Measurements from ENCODE around the gene RAI14.

RAI14 gene

DNA sequence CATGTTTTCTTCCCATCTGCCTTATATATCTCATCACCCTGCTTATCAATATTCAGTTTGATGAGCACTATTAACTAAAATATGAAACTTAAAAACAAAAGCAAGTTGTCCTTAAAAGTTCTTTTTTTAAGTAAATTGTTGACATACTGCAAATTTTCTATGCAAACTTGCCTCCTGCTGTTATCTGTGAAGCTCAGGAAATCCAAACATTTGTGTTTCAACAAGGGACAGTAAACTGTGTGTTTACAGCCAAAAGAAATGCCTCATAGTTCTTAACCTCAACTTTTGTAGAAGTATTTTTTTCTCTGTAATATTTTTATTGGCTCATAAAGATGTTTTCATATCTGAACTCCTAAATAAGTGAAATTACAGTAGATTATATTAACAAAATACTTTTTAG lies 175.2 kb downstream of the RAI14 start:
- DNase-seq = no peak

DNA sequence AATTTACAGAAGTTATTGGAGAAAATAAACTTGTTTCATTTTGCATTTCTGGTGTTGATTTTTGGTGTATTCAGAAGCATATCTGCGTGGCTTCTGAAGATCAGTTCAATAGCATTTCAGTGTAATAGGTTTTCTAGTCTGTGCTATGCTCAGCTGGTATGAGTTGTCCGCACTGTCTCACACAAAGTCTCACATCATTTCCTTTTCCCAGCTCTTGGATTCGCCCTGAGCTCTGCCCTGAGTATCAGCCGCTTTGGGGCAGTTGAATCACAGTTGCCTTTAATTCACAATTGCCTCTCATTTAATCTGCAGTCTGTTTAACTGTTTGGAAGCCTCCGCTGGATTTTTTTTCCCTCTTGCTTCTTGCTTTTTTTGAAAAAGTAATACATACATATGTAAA lies 176.4 kb downstream of the RAI14 start:
- DNase-seq = no peak

DNA sequence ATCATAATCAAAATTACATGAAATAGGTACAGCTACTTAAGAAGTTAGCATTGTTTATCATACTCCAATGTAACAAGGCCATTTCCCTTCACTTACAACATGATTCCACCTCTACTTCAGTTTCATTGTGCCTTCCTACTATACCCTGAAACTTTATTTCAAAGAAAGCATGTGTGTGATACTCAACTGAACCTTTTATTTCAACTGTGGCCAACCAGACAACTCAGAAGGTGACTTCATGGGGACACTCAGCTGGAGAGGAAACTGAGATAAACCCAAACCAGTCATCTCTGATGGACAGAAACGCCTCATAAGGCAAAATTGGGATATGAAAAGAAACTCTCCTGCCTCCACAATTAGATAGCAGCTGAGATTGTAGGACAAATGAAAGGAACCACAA lies 177.0 kb downstream of the RAI14 start:
- DNase-seq = no peak

DNA sequence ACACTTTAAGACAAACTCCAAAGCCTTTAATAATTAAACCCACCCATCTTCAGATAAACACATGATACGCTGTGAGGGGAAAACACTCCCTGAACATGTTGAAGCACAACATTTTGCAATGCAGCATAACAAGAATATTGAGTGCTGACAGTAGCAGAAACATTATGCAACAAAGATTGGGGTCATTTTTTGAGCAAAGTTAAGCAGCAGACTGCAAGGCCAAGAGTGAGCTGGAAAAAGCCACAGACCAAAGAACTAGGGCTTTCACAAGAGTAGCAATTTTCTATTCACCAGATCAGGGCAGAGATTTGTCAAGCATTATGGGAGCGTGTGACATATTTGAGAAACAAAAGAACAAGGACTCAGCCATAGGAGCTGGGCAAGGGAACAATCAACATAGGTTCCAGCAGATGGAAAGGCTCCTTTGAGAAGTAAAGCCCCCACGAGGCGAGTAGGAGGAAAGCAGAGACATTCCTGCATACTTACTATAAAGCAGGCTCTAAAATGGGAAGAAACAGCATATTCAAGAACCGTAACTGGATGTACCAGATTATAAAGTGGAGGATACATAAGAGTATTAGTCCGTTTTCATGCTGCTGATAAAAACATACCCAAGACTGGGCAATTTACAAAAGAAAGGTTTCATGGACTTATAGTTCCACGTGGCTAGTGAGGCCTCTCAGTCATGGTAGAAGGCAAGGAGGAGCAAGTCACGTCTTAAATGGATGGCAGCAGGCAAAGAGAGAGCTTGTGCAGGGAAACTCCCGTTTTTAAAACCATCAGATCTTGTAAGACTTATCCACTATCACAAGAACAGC lies 178.1 kb downstream of the RAI14 start:
- DNase-seq = no peak

DNA sequence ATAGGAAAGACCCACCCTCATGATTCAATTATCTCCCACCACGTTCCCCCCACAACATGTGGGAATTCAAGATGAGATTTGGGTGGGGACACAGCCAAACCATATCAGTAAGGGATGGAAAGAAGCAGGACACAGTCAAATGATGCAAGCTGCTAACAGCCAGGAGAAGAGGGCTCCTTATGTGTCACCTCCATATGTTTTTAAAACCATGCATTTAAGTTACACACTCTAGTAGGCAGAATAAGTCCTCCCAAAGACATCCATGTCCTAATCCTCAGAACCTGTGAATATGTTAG lies 178.6 kb downstream of the RAI14 start:
- no peak for DNase-seq

DNA sequence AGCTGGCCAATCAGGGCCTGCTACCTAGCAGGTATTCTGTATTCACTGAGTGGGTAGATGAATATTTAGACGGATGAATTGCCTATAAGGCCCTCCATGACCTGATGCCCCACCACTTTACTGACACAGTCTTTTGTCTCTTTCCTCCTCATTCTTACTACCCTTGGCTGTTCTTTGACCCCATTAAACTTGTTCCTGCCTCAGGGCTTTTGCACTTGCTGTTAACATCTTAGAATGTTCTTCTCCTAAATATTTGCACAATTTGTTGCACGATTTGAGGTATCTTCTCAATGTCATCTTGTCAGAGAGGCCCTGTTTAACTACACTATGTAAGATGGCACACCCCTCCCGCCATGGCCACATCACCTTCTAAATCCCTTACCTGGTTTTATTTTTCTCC lies 179.5 kb downstream of the RAI14 start:
- DNase-seq = no peak

DNA sequence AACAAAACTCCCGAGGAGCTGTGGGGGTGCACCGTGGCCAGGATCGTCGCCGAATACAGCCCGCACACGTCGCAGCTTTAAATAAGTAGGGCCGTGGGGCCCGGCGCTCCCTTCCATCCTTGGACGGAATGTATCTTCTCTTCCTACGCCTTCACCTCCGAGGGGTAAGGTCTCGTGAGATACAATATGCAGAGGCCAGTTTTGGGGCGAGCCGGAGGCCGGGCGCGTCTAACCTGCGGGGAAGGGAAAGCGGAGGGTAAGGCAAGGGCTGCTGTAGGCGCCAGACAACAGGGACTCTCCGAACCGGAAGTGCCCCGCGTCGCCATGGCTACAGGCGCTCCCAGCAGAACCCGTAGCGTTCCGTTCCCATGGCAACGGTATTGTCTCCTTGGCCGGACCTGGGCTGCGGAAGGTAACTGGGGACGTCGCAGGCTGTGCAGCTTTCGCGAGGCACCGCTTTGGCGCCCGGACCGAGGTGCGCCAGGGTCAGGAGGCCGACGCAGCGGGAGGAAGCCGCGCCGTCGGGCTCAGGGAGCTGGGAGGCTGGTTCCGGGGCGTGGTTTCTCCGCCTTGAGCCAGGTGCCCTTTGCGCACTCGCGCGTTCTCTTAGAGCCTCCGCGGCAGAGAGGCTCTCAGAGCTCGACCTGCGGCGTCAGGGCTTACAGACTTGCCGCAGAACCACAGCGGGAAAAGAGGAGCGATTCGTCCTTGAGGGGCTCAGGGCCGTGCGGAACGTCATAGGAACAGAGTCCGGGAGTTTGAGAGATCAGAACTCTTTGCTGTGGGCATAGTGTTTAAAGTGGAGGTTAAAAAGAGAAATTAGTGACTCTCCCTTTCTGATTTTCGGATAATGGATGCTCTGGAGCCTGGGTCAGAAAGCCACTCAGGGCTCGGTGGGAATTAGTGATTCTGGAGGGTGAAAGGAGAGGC lies 182.9 kb downstream of the RAI14 start, which contains the start of gene TTC23L:
Gene TTC23L, plus strand, starts transcription at position 380 of the 930 bp plus-strand sequence. CDS start 1,508 bp downstream, outside the sequence.
- peak; percentile 89 for DNase-seq

DNA sequence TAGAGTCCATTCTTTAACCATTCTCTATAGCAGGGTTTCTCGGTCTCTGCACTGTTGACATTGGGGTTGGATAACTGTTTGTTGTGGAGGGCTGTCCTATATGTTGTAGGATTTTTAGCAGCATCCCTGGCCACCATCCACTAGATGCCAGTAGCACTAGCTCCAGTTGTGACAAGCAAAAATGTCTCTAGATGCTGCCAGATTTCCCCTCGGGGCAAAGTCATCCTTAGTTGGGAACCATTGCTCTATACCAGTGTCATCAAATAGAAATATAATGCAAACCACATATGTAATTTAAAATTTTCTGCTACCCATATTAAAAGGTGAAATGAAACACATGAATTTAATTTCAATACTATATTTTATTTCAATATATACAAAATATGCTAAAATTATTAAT lies 185.7 kb downstream of the RAI14 start:
- DNase-seq = no peak

DNA sequence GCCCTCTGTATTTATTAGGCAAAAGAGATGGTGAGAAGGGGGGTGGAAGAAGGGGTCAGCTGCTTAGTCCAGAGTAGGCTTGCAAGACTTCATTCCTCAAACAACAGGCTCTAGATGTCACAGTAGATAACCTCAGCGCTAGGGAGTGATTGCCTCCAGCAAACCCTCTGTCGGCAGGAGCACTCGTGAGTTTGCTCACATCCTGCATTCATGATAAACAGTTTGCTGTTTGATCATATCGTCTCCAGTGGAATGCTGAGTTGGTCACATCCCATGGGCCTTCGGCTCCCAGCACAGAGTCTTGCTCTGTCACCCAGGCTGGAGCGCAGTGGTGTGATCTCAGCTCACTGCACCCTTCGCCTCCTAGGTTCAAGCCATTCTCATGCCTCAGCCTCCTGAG lies 186.4 kb downstream of the RAI14 start:
- DNase-seq = no peak

DNA sequence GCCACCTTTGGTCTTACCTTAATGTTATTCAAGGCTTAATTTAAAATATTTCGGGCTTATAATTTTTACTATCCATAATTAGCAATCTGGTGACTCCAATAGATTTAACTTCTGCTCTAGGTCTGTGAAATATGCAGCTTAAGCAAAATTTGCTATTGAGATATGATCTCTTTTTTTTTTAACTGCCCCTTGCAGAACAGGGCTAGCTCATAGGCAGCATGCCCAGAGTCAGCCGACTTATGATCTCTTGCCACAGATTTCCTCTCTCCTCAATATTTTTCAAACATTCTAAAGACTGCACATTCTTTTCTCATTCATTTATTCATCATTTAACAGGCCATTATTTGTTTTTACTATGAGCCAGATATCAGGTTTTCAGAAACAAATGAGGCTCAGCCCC lies 187.4 kb downstream of the RAI14 start:
- no peak for DNase-seq

DNA sequence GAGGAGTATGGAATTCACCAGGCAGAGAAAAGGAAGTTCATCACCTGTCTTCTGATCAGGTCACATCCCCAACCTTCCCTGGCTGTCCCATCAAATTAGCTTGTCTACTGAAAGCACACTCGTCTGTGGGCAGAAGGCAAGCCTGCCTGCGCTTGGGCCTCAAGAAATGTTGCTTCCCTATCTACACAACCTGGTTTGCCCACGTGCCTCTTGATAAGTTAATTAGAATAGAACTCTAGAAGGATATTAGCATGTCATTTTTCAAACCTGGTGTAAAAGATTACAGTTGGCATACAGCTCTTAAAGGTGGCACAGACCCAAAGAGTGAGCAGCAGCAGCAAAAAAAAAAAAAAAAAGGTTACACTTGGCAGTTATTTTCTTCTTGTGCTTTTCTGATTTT lies 188.0 kb downstream of the RAI14 start:
- DNase-seq = no peak

DNA sequence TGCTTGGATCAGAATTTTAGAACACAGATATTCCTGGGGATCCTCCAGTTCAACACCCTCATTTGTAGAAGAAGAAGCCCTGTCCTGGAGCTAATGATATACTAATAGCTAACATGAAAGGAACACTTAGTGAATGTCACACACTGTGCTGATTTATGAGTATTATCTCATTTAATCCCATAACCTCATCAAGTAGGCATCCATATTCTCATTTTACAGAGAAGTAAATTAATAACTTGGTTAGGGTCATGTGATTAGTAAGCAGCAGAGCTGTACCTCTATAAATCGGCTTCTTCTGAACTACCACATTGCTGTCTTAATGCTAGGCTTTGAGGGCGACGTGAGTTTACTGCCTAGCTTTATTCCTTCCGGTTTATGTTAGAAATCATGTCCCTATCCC lies 188.9 kb downstream of the RAI14 start:
- no peak for DNase-seq

DNA sequence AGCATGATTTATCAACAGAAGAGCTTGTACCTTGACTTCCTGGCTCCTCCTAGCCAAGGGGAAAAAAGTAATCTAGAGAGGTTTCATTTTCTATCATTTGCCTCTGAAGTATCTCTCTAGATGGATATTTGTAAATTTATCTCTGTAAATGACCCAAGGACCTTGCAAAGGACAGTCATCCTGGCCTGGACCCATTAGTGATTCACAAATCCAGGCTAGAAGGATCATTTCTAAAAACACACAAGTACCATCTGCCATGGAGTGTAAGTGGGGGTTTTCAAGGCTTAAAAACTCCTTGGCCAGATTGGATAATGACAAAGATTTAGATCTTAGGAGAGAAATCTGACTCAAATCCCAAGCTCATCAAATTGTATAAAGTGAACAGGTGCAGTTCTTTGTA lies 190.9 kb downstream of the RAI14 start:
- DNase-seq = no peak

DNA sequence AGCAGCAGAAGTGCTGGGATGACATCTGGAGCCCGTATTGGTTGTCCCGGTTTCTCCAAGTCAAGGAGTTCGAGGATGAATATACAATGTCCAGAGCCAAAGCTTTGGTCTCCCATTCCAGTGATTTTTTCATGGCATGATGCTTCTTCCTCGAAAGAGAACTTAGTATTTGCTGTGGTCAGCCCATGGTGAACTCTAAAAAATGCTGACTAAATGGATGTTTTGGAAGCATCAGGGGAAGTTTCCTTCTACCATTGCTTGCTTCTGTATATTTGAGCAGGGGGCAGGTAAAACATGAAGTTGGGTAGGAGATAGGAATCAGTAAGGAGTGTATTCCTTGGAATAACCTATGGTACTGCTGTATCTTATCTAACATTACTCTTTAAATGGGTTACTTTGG lies 191.4 kb downstream of the RAI14 start:
- DNase-seq = no peak

DNA sequence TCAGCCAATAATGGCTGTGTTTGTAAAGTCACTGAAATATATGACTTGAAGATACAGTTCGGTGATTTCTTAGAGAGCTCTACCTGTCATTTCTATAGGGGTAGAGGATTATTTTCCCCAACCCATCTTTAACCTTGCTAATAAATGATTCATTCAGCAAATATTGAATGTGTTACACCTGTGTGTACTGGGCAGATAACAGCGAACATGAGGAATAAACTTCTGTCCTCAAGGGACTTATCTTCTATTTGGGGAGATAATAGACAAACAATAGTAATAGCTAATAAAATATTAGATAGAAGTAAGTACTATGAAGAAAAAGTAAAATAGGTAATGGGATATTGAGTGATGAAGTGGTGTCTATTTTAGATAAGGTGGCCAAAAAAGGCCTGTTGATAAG lies 192.1 kb downstream of the RAI14 start:
- no peak for DNase-seq

DNA sequence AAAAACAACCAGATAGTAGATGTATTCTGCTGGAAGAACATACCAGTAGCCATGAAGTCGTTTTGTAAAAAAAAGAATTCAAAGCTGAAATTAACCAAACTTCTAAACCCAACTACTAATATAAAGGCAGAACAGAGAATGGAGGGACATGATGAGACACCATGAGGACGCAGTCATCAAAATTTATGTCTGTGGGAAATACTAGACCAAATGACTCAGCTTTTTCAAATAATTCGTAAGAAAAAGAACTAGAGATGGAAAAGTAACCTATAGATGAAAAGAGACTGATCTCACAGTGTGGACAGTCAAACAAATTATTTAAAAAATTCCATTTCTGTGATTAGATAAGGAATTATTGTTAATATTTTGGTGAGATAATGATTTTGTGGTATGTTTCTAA lies 193.1 kb downstream of the RAI14 start:
- DNase-seq = no peak

DNA sequence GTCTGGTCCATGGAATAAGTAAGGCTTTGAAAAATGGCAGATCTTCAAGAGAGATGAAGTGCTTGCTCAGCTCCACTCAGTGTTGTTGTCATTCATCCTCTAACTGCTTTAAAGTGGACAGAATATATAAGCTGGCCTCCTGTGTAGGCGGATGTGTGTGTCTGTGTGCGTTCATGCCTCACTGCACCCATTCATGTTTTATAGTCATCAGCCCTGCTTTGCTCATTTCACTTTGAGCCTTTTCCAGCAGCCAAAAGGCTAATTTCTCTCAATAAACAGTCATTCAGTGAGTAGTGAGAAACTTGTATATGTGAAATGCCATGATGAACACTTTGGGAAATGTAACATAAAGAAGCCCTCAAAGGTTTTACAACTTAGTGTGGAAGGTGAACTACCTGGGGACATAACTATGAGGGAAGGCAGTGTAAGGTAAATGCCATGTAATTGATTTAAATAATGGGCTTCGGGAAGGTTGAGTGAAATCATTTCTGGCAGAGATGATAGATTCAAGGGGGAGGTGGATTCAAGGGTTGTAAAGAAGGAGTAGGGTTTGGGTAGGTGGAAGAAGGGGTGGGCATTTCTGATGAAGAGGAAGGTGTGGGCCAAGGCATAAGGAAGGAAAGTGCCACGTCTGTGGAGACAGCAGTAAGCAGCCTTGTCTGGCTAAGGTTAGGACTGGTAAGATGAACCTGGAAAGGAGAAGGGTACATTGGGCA lies 198.5 kb downstream of the RAI14 start:
- no peak for DNase-seq

DNA sequence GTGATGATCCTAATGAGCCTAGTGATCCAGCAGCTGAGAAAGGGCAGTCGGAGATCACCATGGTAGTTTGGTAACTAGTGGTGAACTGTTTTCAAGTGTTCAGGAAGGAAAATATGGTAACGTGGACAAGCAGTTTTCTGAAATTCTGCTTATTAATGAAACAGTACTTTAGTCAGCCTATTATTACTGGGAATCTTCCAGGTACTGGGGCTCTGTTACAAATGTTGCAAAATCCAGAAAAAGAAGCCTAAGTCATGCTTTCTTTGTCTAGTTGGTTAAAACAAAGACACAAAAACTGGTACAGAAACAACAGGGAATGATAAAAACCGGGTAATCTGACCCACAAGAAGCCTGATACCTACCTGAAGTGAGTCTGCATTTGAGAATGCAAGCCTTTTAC lies 201.0 kb downstream of the RAI14 start:
- DNase-seq = no peak

DNA sequence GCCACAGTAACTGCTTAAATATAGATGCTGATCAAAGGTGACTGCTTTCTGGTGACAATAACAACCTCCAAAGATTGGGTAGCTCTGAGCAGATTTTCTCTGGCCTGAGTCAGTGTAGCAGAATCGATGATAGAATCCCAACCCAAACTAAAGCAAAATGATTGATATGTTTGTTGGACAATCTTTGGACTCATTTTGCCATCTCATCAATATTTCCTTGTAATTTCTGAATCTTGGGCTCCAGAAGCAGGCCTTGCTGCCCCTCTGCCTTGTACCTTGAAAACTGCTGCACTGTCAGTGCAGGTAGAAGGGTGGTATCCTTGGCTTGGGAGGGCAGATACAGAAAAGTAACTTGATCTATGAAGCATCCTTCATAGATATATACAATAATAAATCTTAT lies 201.8 kb downstream of the RAI14 start:
- no peak for DNase-seq

DNA sequence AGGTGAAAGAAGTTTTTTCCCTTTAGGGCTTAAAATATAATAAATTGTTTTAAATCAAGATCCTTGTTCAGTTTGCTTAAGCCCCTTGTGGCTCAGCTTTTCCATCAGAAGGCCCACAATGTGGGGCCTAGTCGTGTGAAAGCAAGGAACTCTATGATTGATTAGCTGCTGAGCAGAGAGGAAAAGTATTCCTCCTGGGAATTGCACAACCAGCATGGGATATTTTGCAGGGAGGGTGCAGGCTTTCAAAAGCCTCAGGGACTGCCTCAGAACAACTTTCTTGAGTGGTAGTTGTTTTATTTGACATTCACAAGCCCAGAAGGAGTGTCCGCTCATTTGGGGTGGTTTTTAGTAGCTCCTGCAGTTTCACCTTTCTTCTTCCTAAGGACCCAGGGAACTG lies 202.7 kb downstream of the RAI14 start:
- no peak for DNase-seq

DNA sequence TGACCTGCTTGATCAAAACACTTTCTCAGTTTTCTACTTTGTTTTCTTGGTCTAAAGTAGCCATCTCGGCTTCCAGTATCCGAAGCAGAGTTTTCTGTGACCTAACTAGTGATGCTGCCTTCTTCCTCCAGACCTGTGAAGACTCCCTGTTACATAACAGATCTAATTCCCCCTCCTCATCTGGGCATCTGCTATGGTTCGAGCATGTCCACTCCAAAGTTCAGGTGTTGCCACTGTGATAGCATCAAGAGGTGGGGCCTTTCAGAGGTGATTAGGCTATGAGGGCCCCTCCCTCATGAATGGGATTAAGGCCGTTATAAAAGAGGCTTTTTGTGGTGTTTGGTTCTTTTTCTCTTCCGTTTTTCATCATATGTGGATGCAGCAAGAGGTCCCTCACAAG lies 203.1 kb downstream of the RAI14 start:
- no peak for DNase-seq

DNA sequence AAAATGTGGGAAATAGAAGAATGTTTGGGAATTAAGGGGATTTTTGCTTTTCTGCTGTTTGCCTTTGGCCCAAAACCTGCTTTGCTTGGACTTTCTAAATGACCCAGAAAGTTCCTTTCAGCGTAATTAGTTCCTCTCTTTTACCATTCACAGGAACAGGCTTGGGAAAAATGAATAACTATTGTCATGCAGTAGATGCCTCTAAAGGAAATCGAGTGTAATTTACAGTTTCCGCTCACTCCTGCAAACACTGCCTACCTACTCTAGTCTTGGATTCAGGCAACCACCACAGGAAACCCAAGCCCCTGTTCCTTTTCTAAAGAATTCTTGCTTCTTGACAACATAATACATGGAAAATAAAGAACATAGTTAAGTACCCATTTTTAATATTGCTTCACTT lies 207.8 kb downstream of the RAI14 start:
- DNase-seq = no peak

DNA sequence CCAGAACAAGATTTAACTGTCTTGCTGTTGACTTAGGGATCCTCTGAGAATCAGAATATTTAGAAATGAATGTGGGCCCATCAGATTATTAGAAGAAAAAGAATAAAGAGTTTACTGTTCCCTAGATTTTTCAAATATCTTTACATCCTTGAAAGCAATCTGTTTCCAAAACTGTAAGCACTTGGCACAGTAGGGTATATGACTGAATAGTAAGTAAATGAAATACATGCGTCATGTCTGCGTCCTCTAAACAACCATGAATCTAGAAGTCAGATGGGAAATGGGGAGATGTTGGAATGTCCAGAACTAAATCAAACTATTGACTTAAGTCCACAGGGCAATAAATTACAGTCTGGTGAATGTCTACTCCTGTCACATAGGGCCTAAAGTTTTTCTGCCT lies 209.0 kb downstream of the RAI14 start:
- DNase-seq = no peak

DNA sequence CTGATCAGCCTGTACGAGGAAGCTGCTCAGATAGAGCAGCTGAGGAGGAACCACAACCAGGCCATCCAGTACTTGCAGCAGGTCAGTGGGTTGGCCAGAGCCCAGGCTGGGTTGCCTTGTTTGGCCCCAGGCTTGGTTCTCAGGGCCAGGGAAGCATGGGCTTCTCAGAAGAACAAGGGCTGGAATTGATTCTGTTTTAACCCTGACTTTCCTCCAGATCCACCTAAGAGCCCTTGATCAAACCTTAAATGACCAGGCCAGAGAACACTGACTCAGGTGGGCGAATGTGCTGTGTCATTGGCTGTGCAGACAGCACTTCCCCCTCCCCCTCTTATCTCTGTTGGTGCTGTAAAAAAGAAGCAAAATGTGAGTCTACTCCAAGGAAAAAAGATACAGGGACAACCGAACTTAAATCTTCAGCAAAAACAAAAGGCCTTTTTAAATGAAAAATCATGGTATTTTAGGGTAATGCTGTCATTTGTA lies 210.9 kb downstream of the RAI14 start:
- DNase-seq = no peak

Measured in stimulated activated CD4-positive, alpha-beta T cell treated with anti-CD3 and anti-CD28 coated beads, Interleukin-1b, Interleukin-23, amount 100 ng/mL, for 48 hours (primary cell).